ENCODE measurements around the gene PHEX.
"Not testable (repeated sequence)": the region's sequence is repeated elsewhere in the genome, so short reads cannot be mapped to it uniquely, and the experiment has no call there.

The PHEX gene

DNA sequence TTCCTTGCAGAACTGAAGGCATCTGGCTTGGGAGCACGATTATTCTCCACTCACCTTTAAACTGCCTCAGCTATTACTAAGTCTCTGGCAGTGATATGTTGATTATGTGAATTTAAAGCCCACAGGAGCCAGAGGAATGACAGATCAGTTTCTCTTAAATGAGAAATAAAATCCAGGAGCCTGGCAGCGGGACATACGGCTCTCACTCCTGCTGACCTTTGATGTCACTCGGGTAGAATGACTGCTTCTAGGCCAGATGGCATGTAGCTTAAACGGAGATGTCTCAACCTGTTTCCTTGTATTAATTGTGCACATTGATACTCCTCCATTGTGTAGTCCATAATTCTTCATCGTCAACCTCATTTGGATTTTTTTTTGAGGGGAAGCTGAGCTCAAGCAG, 236.6 kb downstream of the PHEX start:
- DNase-seq = no peak

DNA sequence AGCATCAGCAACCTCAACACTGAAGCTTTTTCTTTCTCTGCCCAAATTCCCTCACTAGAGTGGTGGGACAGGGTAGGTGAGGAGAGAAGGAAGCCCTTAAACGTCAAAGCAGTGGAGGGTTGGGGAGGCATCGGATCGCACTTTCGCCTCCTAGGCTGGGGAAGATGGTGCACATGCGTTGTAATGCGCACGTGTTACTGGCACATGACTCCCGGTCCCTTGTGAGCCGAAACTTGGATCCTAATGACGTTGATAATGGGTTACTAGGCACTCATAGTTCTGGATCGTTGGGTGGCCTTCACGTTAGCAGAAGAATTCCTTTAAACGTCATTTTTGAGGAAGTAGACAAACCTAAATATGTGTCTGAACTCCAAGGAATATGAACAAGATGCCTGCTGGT, 240.5 kb downstream of the PHEX start, which contains the start of gene CBLL2:
Gene CBLL2 (plus strand): TSS at position 301 of the 400 bp plus-strand sequence. CDS start 79 bp downstream, at position 380.
- no peak for DNase-seq

DNA sequence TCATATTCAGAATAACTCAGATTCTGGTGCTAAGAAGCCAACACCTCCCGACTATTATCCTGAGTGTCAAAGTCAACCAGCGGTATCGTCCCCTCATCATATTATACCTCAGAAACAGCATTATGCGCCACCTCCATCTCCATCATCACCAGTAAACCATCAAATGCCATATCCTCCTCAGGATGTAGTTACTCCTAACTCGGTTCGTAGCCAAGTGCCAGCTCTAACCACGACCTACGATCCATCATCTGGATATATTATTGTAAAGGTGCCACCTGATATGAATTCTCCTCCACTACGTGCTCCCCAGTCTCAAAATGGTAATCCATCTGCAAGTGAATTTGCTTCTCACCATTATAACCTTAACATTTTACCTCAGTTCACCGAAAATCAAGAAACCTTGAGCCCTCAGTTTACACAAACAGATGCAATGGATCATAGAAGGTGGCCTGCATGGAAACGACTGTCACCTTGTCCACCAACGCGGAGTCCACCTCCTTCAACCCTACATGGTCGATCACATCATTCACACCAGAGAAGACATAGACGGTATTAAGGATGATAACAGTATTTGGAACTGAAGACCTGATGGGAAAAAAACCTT, 241.7 kb downstream of the PHEX start:
- no peak for DNase-seq

DNA sequence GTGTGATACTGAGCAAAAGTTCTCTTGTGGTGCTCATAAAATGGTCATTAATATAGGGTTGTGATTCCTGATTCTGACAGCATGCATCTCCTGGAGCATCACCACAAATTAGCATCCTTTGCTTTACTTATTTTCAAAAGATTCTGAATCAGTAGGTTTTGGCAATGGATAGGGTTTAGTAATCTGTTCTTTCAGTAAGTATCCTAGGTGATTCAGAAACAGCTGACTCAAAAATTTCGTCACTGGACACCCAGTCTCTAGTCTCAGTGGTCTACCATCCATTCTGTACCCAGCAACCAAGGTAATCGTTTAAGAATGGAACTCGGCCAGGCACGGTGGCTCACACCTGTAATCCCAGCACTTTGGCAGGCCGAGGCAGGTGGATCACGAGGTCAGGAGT, 244.7 kb downstream of the PHEX start:
- no peak for DNase-seq

DNA sequence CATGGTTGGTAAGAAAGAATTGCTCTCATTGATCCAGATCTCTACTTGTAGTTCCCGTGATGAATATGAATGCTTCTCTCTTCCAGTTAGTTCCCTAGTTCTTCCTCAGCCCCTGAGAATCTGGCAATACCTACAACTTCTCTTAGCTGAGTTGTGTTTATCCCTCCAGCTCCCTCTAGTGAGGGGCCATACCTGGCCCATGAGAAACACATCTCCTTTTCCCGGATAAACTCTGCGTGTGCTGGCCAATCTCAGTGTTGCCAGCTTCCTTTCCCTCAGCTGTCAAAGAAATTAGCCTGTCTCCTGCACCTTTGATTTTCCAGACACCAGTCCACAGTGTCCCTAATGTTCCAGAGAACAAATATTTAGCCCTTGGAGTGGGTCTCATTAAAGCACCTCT, 246.2 kb downstream of the PHEX start:
- DNase-seq = no peak

DNA sequence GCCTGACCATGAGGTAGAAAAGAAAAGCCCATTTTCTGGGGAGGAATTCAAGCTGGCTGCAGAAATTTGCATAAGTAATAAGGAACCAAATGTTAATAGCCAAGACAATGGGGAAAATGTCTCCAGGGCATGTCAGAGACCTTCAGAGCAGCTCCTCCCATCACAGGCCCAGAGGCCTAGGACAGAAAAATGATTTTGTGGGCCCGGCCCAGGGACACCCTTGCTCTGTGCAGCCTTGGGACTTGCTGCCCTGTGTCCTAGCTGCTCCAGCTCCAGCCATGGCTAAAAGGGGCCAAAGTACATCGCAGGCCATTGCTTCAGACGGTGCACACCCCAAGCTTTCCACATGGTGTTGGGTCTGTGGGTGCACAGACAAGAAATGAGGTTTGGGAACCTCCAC, 257.1 kb downstream of the PHEX start:
- not testable (repeated sequence) for DNase-seq

- DNase-seq = no peak
Measured at GRCh38 chrX:22296871-22297270, 264.7 kb downstream of the PHEX start.

GRCh38 chrX:22300130-22300529, 268.0 kb downstream of the PHEX start:
- DNase-seq = peak; percentile 91

Measured in NCI-H1417 treated with DMSO at 0.1 percent for 48 hours (cell line).